IMR-90 (cell line): ENCODE results near the gene PXT1.

Source experiments
- BHLHE40 ChIP-seq: fragments of 150-350 bp; IDR thresholded peaks from 2 replicates; pipeline ENCODE4 v1.6.1; 2016; ENCODE audit warnings: mild to moderate bottlenecking, low read depth, low read length
- CEBPB ChIP-seq: IDR thresholded peaks from 2 replicates; pipeline ENCODE4 v1.6.1; 2012; ENCODE audit warnings: low read depth, low read length, improper control_type of control experiment
- CHD1 ChIP-seq: IDR thresholded peaks from 2 replicates; pipeline ENCODE4 v1.6.1; 2012; ENCODE audit warnings: low read depth, low read length, improper control_type of control experiment
- FOS ChIP-seq: fragments of 150-350 bp; IDR thresholded peaks from 2 replicates; pipeline ENCODE4 v1.6.1; 2016; ENCODE audit warnings: low read depth, low read length
- MAFK ChIP-seq: IDR thresholded peaks from 2 replicates; pipeline ENCODE4 v1.6.1; 2012; ENCODE audit warnings: low read depth, low read length, improper control_type of control experiment
- MAZ ChIP-seq: IDR thresholded peaks from 2 replicates; pipeline ENCODE4 v1.6.1; 2012; ENCODE audit warnings: low read depth, mild to moderate bottlenecking, low read length, improper control_type of control experiment, moderate library complexity, borderline replicate concordance
- MXI1 ChIP-seq: IDR thresholded peaks from 2 replicates; pipeline ENCODE4 v1.6.1; 2012; ENCODE audit warnings: low read depth, mild to moderate bottlenecking, low read length, moderate library complexity, borderline replicate concordance
- POLR2A ChIP-seq: IDR thresholded peaks from 2 replicates; pipeline ENCODE4 v1.6.1; 2012; ENCODE audit warnings: mild to moderate bottlenecking, low read depth, low read length
- RAD21 ChIP-seq: IDR thresholded peaks from 2 replicates; pipeline ENCODE4 v1.6.1; 2012; ENCODE audit warnings: low read length, improper control_type of control experiment
- RCOR1 ChIP-seq: IDR thresholded peaks from 2 replicates; pipeline ENCODE4 v1.6.1; 2012; ENCODE audit warnings: mild to moderate bottlenecking, low read length, improper control_type of control experiment; ENCODE audit not compliant: insufficient replicate concordance
- SMC3 ChIP-seq: fragments of 150-350 bp; IDR thresholded peaks from 2 replicates; pipeline ENCODE4 v1.6.1; 2016; ENCODE audit warnings: low read depth, mild to moderate bottlenecking, antibody characterized with exemption, low read length, moderate library complexity
- USF2 ChIP-seq: fragments of 150-350 bp; IDR thresholded peaks from 2 replicates; pipeline ENCODE4 v1.6.1; 2017; ENCODE audit warnings: mild to moderate bottlenecking, antibody characterized with exemption, low read length, low read depth
- TF ChIP-seq, protein P1 (sequence below): conservative IDR thresholded peaks from 2 replicates; pipeline ENCODE4 v1.5.1; 2012; ENCODE audit warnings: mild to moderate bottlenecking, low read depth, low read length, improper control_type of control experiment
- TF ChIP-seq, protein P2 (sequence below): fragments of 150-350 bp; IDR thresholded peaks from 2 replicates; pipeline ENCODE4 v1.6.1; 2016; ENCODE audit warnings: low read depth, mild to moderate bottlenecking, low read length, moderate library complexity, borderline replicate concordance

DNA sequence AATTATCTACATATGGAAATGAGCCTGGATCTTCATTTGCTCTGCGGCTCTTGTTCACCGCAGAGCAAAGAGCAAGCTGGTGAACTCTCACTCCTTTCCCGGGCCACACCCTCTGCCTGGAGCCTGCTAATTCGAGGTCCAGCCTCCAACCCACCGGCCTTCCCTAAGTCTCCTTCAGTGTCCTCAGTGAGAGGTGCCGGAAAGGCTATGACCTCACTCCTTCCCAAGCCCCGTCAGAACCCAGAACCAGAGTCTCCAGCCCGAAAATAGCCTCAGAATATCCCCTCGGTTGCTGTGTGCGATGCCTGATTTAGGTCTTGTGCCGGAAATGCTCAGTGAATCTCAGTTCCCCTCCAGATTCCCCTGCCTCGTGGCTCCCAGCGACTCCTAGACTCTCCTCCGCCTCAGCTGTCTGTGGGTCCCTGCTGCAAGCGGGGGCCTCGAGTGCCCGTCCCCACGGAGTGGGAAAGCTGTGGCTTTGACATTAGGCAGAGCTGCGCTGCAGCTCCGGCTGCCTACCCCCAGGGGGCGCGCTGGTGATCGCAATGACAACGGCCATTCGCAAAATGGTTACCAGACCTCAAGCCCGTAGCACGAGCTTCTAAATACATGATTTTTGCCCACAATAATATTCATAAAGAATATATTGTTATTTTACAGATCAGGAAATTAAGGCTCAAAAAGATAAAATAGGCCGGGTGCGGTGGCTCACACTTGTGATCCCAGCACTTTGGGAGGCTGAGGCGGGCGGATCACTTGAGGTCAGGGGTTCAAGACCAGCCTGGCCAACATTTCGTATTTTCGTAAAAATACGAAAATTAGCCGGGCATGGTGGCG, 101.8 kb downstream of the PXT1 start:
- TF ChIP-seq CHD1 = no peak
- TF ChIP-seq, protein P1, sequence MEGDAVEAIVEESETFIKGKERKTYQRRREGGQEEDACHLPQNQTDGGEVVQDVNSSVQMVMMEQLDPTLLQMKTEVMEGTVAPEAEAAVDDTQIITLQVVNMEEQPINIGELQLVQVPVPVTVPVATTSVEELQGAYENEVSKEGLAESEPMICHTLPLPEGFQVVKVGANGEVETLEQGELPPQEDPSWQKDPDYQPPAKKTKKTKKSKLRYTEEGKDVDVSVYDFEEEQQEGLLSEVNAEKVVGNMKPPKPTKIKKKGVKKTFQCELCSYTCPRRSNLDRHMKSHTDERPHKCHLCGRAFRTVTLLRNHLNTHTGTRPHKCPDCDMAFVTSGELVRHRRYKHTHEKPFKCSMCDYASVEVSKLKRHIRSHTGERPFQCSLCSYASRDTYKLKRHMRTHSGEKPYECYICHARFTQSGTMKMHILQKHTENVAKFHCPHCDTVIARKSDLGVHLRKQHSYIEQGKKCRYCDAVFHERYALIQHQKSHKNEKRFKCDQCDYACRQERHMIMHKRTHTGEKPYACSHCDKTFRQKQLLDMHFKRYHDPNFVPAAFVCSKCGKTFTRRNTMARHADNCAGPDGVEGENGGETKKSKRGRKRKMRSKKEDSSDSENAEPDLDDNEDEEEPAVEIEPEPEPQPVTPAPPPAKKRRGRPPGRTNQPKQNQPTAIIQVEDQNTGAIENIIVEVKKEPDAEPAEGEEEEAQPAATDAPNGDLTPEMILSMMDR = peak; percentile 94
- TF ChIP-seq RCOR1 = no peak
- TF ChIP-seq POLR2A = no peak
- TF ChIP-seq SMC3 = peak; percentile 85
- TF ChIP-seq CEBPB = no peak
- no peak for TF ChIP-seq MAZ
- TF ChIP-seq, protein P2, sequence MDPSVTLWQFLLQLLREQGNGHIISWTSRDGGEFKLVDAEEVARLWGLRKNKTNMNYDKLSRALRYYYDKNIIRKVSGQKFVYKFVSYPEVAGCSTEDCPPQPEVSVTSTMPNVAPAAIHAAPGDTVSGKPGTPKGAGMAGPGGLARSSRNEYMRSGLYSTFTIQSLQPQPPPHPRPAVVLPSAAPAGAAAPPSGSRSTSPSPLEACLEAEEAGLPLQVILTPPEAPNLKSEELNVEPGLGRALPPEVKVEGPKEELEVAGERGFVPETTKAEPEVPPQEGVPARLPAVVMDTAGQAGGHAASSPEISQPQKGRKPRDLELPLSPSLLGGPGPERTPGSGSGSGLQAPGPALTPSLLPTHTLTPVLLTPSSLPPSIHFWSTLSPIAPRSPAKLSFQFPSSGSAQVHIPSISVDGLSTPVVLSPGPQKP = no peak
- no peak for TF ChIP-seq MXI1
- TF ChIP-seq MAFK = no peak
- peak; percentile 75 for TF ChIP-seq RAD21
- TF ChIP-seq USF2 = no peak
- TF ChIP-seq FOS = no peak
- no peak; the same call in 1 of the 2 replicates for TF ChIP-seq BHLHE40
